ENCODE results near the gene FAM72A.
"Not testable (repeated sequence)": the region's sequence is repeated elsewhere in the genome, so short reads cannot be mapped to it uniquely, and the experiment has no call there.

Gene FAM72A

DNA sequence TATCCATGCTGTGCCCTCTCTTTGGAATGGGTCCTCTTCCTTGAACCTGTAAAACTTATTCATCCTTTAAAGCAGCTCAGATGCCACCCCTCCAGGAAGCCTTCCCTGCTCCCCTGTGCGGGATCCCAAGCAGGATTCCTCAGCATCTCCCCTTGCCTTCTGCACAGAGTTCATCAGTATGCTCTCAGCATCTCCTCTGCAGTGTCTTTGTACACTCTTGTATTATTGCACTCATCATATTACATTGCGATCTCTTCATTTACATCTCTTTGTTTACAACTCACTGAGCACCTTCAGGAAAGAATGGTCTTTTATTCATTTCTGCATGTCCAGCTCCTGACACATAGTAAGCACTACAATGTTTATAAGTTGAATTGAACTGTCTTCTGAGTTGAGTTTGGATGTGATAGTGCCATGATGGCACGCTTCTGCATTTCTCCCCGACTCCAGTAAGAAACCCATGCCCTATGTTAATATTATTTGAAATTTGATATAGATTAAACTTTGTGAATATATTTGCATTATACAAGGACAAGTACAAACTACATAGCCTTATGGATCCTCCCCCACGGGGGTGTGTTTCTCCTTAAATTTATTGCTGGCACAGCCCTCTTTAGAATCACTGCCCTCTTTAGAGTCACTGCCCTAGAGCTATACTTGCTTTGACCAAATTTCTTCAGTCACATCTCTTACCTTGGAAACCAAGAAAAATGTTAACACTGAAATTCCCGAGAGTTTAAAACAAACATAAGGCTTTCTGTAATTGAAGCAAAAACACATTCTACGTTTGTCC is 13.2 kb upstream of the FAM72A start:
- DNase-seq: not testable (repeated sequence)

DNA sequence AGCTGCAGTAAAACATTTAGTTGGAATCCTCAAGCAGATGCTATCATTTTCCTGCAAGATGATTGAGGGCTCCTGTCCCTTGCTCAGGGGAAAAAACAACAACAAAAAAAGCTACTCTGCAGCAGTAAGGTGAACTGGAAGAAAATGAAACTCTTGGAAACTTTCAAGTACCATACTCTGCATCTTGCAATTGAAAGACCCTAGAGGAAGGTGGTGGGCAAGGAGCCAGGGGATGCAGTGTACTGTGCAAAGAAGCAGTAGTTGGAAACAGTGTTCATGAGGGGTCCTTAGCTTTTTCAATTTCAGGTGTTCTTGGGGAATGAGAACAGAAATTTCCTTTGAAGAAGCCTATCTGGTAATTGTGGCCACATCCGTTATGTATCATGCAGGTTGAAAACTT is 8.2 kb upstream of the FAM72A start:
- not testable (repeated sequence) for DNase-seq

DNA sequence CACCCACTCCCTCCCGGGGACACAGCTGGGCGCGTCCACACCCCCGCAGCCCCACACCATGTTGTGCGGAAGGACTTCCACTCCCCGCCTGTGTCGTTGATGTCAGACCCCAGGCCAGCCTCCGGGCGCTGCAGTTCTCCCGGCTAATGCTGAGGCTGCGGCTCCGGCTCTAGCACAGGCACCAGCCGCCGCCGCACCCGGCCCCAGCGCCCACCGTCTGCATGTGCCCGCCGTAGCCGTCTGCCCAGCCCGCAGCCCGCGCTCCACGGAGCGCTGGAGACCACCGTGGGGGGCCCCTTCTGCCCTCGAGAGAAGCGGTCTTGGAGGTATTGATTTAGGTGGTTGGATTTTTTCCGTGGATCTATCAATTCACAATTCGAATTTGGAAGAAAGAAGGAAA is 2.9 kb upstream of the FAM72A start:
- DNase-seq: peak in 1 of 2 donors; percentile 12

DNA sequence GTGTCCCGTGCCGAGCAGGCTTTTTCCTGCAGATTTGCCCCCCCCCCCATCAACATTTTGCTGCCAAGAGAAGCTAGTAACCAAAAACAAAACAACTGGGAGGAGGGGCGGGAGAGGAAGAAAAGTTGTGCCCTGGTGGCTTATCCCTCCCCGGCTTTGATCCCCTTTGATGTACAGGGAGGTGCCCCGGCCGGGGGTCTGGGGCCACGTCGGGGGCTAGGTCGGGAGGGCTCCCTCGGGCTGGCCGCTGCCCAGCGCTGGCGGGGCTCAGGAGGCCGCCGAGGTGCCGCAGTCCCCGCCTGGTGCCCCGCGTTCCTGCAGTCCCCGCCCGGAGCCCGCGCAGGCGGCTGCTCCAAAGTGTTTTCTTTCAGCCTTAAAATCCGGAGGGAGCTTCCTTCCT is 2.2 kb upstream of the FAM72A start:
- DNase-seq: not testable (repeated sequence)

DNA sequence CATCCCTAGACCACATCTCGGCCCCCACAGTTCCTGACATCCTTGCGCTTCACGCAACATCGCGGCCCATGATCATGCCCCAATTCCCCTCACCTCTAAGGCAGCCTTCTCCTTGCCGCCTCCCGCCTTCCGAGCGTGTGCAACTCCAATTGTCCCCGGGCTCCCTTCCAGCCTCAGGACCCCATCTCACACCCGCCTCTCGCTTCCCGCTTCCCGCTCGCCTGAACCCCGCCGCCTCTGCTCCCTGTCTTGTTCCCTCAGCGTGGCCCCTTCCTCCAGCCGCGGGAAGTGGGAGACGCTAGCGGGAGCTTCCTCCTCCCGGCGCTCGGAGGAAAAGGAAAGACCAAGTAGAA is 1.5 kb upstream of the FAM72A start:
- peak in 1 of 2 donors; percentile 1 for DNase-seq

DNA sequence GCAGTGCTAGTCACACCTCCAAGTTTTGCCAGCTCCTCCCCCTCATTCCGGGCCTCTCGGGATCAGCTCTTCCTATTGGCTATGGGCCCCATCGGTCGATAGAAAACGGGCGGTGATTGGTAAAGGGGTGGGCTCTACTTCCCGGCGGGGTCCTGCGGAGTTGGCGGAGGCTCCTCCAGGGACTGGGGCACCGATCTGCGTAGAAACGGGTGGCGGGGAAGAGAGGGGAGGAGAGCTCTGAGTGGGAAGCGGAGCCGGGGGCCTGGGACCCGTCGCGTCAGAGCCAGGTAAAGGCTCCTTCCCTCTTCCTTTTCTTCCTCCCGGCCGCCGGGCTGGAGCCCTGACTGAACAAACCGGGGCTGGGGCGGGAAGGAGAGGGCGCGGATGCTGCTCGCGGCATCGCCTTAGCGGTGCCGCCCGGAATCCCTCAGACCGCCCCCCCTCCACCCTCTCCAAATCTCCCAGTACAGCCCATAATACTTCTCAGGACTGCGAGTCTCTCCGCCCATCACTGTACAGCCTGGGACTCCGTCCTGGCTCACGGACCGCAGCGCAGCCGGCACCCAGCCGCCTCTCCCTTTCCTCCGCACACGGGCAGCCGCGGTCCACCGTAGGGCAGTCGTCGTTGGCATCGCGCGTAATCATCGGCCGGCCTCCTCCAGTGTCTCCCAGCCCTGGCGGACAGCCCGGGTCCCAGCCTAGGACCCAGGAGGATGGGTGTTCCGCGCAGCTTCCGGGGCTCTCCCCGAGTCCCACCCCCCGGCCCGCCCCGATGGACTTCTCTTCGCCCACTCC is 922 bp upstream of the FAM72A start, which contains the start of gene SRGAP2:
Gene SRGAP2 (plus strand): TSS at position 178 of the 795 bp plus-strand sequence. CDS start 2,430 bp downstream, outside the sequence.
- DNase-seq: peak; percentile 18 to 36

DNA sequence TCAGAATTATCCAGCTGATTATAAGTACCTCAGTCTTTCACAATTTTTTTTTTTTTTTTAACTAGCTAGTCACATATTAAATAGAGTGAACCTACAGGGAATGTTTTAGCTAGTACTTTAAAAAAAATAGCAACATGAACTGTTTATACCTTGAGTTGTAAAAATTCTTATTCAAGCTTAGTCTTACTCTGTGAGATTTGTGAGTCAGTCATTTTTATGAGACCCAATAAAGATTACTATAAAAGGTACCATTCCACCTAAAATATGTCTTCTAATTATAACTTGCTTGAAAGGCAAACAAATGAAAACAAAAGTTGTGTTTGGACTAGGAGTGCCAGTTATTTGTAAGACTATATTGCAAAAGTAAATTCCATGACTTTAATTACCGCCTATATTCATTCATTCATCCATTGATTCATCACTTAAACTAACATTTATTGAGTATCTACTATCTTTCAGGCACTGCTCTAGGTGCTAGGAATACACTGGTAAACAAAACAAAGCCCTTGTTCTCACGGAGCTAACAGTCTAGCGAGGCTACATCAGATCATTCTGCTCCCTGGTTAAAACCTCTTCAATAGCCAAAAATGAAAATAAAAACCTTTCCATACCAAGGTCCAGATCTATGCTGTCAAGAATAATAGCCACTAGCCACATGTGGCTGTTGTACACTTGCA is 5.8 kb downstream of the FAM72A start:
- not testable (repeated sequence) for DNase-seq

DNA sequence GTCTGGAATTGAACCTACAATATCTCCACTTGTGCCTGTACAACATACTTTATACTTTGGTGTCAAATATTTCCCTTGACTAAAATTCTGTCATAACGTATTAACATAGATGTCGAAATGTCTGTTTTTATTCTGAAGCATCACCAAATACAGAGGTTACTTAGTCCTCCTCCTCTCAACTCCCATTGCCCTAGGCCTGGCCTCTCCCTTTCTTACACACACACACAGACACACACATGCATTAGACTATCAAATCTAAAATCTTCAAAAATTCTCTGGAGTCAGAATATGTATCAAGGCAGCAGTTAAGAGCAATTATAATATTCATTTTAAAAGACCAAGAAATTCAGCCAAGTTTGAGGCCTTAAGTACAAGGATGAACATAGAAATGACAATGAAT is 7.5 kb downstream of the FAM72A start:
- not testable (repeated sequence) for DNase-seq

DNA sequence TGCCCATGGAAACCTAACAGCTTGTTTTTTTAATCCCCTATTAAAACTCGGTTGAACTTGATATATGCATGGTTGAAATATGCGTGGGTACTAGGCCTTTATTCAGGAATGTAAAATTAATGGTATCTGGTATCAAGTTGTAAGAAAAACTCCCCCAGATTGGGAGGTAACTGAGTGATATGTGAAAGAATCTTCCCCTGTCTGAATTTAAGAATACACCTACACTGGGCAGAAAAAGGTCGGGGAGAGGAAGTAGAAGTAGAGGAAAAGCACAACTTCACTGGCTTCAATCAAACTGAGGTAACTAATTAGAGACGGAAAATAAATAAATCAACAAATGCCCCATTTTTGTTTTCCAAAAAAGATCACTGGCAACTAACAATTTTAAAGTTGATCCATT is 15.8 kb downstream of the FAM72A start:
- DNase-seq: not testable (repeated sequence)

DNA sequence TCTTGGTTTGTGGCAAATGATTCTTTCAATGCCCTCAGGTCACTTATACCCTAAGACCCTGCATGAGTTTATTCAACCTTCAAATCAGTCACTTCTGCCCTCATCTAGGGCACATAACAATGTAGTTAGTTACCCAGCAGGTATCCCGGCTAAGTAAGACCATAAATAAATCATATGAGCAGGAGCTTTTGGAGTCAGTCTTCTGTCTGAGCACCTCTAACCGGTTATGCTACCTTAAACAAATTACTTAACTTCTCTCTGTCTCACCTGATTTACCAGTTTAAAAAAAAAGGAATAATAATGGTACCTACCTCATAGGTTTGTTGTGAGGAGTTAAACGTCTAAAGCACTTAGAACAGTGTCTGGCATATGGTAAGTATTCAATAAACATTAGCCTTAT is 16.9 kb downstream of the FAM72A start:
- DNase-seq: not testable (repeated sequence)

DNA sequence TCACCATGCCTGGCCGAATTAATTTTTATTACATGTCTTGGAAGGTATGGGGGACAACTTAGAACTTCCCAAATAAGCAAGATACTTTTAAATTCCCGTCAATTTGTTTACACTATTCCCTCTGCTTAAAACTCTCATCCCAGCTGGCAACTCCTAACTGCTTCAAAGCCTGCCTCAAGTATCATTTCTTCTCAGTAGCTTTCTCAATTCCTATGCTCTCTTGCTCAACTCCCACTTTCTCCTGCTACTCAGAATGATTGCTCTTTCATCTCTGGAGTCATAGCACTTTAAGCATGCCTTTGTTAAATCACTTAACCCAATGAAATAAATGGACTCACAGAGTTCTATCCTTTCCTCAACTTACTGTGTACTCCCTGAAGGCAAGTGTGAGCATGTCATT is 18.9 kb downstream of the FAM72A start:
- not testable (repeated sequence) for DNase-seq

DNA sequence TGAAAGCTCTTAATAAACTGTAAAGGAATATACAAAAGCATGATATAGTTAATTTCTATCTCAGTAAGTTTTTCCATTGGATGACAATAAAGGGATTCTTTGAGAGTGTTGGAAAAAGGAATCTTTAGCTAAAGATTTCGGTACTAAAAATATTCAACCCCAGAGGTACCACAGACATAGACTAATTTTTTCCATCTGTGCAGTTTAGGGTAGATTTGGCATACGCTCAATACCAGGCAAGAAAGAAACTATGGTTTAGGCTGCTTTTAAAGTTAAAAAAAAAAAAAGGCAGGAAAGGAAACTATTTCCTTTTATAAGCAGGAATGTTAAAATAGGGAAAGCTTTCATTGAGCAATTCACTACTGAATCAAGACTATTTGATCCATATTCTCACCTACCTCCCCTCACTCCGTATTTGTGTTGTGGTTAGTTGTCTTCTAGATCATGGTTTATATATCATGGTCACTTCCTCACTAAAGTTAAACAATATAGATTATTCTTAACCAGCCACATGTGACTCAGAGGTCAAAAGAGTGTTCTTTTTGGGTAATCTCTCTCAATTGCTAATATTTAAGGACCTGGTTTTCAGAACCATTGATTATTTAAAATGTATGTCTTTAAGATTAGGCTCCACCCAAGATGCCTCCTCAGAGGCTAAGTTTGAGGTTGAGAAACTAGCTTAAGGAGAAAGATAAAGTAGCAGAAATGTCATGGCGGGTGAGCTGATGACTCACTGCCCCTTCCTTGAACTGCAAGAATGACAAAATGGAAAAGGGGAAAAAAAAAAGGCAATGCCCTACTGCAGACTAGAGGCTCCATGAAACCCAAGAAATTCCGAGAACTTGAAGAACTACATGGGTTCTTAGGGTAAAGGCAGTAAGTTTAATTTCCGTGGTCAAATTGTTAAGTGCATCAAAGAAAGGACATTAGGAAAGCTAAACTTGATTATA is 20.0 kb downstream of the FAM72A start:
- DNase-seq: not testable (repeated sequence)

DNA sequence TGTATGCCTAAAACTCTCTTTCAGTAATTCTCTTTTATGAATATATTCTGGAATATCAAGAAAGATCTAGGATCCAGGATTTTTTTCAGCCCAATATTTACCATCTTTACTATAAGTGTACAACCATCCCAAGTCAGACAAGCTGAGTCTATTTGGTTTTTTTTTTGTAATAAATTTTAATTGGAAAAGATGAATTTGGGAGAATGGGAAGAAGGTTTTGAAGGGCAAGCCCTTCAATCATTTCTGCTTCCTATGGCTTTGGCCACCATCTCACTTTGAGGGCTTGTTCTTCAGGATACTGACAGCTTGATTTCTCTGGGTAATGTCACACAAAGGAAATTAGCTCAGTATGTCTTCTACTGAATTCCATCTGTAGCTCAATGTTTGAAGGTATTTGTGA is 23.0 kb downstream of the FAM72A start:
- DNase-seq: not testable (repeated sequence)

DNA sequence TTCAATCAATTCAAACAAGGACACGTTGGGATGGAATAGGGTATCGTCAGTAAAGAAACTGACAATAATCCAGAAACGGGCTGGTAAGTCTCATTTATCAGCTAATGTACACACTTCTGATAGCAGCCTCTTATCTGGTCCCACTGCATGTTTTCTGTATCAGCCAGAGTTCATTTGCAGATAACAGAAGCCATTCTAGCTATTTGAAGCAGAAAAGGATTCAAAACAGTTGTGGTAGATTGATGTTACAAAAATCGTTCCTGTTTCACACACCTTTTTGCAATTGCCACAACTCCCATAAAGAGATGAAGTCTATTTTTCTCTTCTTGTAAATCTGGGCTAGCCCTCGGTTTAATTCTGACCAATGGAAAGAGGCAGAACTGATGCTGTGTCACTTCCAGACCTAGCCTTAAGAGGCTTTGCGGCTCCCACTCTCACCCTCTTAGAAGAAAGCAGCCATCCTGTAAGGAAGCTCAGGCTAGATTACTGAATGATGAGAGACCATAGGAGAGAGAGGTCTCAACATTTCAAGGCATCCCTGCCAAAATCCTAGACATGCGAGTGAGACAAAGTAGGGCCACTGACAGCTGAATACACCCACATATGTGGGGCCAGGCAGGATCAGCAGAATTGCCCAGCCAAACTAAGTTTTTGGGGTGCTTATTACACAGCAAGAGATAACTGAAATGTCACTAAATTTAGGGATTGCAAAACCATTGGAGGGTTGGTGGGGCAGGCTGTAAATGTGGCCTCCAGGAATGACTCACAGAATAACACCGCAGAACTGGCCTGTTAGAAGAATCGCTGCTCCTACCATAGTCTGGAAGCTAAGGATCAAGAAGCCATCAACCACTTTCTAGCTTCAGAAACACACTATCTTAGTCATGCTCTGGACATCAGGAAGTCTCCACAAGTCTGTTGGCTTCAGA is 24.3 kb downstream of the FAM72A start:
- DNase-seq: not testable (repeated sequence)

DNA sequence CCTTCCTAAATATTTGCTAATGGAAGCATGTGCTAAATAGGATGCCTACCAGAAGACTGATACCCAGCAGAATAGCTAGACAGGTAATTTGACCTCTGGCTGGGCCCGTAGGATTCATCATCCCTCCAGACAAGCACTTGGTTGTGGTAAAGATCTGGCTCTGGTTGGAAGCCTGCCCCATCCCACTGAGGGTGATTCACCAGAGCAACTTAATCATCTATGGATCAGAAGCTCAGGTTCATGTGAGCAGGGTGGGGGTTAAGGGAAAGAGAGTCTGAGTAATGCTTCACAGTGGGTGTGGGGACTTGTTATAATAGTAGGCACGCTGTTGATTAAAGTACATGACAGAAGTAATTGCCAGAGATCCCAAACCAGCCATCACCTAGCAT is 26.5 kb downstream of the FAM72A start:
- peak; percentile 1 to 3 for DNase-seq

DNA sequence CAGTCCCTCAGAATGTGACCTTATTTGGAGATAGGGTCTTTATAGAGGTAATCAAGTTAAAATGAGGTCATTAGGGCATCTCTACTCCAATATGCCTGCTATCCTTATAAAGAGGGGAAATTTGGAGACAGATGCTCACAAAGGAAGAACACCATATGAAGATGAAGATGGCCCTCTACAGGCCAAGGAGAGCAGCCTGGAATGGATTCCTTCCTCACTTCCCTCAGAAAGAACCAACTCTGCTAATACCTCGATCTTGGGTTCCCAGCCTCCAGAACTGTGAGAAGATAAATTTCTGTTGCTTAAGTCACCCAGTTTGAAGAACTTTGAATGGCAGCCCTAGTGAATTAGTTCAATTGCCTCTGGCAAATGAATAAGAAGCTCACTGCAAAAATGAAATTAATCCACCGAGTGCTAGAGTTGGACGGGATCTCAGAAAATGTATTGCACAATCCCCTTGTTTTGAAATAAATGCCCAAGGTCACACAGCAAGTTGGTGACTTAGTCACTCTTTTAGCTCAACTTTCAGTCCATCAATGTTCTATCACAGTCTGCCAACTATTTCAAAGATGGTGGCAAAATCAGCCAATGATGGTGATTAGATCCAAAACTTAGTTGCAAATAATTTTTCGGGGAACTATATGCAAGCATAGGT is 27.1 kb downstream of the FAM72A start:
- not testable (repeated sequence) for DNase-seq

DNA sequence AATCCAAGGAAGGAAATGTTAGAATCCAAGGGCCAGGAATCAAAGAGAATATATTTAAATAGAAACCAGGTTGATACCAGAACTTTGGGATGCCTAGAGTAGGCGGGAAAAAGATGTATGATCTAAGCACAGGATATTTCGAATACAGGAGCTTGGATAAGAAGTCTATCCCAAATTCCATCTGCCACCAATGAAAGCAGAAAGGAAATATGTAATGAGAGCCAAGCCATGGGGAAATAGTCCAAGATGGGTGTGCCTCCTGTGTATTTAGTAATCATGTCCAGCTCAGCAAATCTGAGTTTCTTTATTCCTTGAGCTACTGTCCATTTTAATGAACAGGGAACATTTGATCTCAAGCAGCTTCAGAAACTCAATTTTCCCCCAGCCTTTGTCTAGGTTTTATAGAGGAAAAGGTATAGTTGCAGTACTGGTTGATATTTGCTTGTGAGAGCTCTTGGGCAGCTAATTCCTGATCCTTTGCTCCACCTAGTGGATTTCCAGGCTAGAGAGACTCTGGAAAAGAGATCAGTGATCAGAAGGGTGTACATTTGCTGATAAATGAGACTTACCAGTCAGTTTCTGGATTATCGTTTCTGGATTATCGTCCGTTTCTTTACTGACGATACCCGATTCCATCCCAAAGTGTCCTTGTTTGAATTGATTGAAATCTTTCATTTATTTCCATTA is 28.3 kb downstream of the FAM72A start:
- not testable (repeated sequence) for DNase-seq

DNA sequence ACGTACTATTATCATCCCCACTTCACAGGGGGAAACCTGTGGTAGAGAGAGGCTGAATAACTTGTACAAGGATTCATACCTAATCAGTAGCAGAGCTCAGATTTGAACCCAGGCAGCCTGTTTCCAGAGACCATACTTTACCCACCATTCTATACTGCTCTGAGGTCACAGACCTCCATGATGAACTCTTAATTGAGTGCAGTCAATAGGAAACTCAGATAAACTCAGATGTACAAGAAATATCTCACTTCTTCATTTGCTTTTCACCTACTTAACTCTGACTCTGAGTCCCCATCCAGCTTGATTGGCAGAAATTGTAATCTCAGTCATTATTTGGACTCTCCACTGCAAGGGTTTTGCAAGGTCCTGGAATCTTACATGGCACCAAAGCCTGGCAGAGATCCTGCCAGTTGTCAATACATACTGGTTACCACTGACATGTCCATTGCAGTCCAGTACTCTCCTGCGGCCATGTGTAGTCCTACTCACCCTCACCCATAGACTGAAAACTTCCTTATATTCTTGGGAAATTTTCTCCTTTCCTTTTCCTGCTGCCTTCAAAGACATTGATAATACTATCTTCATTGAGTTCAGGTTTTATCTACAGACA is 29.4 kb downstream of the FAM72A start:
- not testable (repeated sequence) for DNase-seq

DNA sequence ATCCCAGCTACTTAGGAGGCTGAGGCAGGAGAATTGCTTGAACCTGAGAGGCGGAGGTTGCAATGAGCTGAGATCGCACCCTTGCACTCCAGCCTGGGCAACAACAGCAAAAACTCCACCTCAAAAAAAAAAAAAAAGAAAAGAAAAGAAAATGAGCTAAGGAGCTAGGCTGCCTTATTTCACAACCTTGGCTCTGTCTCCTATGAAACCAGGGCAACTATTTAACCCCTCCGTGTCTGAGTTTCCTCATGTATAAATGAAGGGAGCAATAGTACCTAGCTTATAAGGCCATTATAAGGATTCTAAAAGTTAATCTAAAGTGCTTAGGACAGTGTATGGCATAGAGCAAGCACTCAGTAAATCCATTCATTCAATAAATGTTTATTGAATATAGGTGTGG is 32.8 kb downstream of the FAM72A start:
- not testable (repeated sequence) for DNase-seq

All from stimulated activated CD4-positive, alpha-beta T cell treated with anti-CD3 and anti-CD28 coated beads, Interleukin-2, amount 100 ng/mL, for 48 hours (primary cell).